Fibroblast of pulmonary artery (primary cell): ENCODE data around the gene ACP2.

Experiments
- DNase-seq: peaks from one replicate; pipeline ENCODE4 v3.0.0-alpha.2; 2010; ENCODE audit warnings: low read depth
- H3K4me3 ChIP-seq: replicated peaks from 2 replicates; pipeline ENCODE4 v1.5.1; 2011; ENCODE audit warnings: low read depth, mild to moderate bottlenecking, control low read depth, low read length, moderate library complexity
- TF ChIP-seq, protein P1 (sequence below): IDR thresholded peaks from 2 replicates; pipeline ENCODE4 v1.5.1; 2011; ENCODE audit warnings: mild to moderate bottlenecking, control low read depth, low read length, inconsistent platforms; ENCODE audit errors: missing control alignments

ACP2 gene

GRCh38 chr11:47244448-47245350, 3.9 kb downstream of the ACP2 start:
- DNase-seq = no peak

GRCh38 chr11:47243454-47243853, 5.2 kb downstream of the ACP2 start:
- TF ChIP-seq, protein P1, sequence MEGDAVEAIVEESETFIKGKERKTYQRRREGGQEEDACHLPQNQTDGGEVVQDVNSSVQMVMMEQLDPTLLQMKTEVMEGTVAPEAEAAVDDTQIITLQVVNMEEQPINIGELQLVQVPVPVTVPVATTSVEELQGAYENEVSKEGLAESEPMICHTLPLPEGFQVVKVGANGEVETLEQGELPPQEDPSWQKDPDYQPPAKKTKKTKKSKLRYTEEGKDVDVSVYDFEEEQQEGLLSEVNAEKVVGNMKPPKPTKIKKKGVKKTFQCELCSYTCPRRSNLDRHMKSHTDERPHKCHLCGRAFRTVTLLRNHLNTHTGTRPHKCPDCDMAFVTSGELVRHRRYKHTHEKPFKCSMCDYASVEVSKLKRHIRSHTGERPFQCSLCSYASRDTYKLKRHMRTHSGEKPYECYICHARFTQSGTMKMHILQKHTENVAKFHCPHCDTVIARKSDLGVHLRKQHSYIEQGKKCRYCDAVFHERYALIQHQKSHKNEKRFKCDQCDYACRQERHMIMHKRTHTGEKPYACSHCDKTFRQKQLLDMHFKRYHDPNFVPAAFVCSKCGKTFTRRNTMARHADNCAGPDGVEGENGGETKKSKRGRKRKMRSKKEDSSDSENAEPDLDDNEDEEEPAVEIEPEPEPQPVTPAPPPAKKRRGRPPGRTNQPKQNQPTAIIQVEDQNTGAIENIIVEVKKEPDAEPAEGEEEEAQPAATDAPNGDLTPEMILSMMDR = no peak
- no peak for DNase-seq
- no peak overlapping the region for H3K4me3 ChIP-seq

More at GRCh38 chr11:47244448-47245350, 3.9 kb downstream of the ACP2 start:
- H3K4me3 ChIP-seq = no peak overlapping the region
- TF ChIP-seq, protein P1 = no peak

GRCh38 chr11:47242596-47243192, 5.9 kb downstream of the ACP2 start:
- DNase-seq = no peak
- no peak overlapping the region for H3K4me3 ChIP-seq
- TF ChIP-seq, protein P1 = no peak

DNA sequence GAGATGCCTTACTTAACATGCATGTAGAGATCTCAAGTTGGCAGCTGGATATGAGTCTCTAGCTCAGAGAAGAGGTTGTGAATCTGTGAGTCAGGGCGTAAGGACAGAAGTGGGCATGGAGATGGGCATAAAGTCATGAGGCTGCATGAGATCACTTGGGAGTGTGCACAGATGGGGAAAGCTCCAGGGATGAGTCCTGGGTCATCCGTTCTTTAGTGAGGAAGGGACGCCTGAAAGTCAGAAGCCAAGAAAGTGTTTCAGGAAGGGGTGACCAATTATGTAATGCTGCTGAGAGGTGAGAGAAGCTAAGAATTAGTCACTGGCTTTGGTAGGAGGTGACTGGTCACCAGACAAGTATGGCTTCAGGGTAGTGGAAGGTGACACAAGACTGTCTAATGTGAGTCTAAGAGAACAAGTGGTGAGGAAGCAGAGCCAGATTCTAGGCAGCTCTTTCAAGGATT, 6.7 kb downstream of the ACP2 start:
- no peak overlapping the region for H3K4me3 ChIP-seq
- TF ChIP-seq, protein P1 = no peak
- no peak for DNase-seq

GRCh38 chr11:47239852-47240251, 8.8 kb downstream of the ACP2 start:
- H3K4me3 ChIP-seq = no peak overlapping the region
- TF ChIP-seq, protein P1 = no peak
- no peak for DNase-seq

- peak; percentile 30 for DNase-seq
- TF ChIP-seq, protein P1 = no peak
- no peak overlapping the region for H3K4me3 ChIP-seq
These were observed 12.1 kb downstream of the ACP2 start for GRCh38 chr11:47236482-47236881.

GRCh38 chr11:47235163-47235562, 13.5 kb downstream of the ACP2 start:
- no peak for DNase-seq
- H3K4me3 ChIP-seq = no peak overlapping the region
- TF ChIP-seq, protein P1 = no peak
